A549 (cell line): ENCODE measurements around the gene MYO19.

Experiments used
- CEBPB ChIP-seq, 2 experiments: fragments of >200 bp in 1 of 2; sonication (Bioruptor Twin) in 1 of 2; formaldehyde crosslinking in 1 of 2; IDR thresholded peaks; 2 replicates each; pipeline ENCODE4 v1.6.1; 2012 to 2016
- HMGXB4 ChIP-seq: fragments of 250-450 bp; sonication (Bioruptor Pico); IDR thresholded peaks from 2 replicates; pipeline ENCODE4 v1.5.0; 2021; ENCODE audit warnings: mild to moderate bottlenecking, moderate library complexity, borderline replicate concordance
- JUNB ChIP-seq: fragments of >200 bp; sonication (Bioruptor Twin); formaldehyde crosslinking; IDR thresholded peaks from 2 replicates; pipeline ENCODE4 v1.6.1; 2016
- MAX ChIP-seq: IDR thresholded peaks from 2 replicates; pipeline ENCODE4 v1.6.1; 2012
- PBX3 ChIP-seq: IDR thresholded peaks from 2 replicates; pipeline ENCODE4 v1.6.1; 2012
- POLR2A ChIP-seq: IDR thresholded peaks from 2 replicates; pipeline ENCODE4 v1.6.1; 2012; ENCODE audit warnings: mild to moderate bottlenecking, low read length
- TFCP2L1 ChIP-seq: fragments of 250-450 bp; sonication (Bioruptor Pico); IDR thresholded peaks from 2 replicates; pipeline ENCODE4 v1.5.0; 2021; ENCODE audit warnings: mild to moderate bottlenecking

- TF ChIP-seq CEBPB (IDR thresholded peaks at IDR 0.05) = no peak
- TF ChIP-seq PBX3 = no peak
- no peak for TF ChIP-seq POLR2A
- TF ChIP-seq JUNB = no peak
- no peak for TF ChIP-seq MAX
- no peak for TF ChIP-seq HMGXB4 (CRISPR knock-in tag)
- no peak for TF ChIP-seq TFCP2L1
Measured at GRCh38 chr17:36474571-36474970, 60.1 kb downstream of the MYO19 start.
